ENCODE measurements around the gene CADM4. TPM values are rescaled to one million over a fixed set of nuclear protein-coding genes. Genes with fewer than 3 reads are reported as not detected.

CADM4 gene
- total and polyA plus RNA-seq, 10 of the 15 experiments (the other 5 are each of a cell fraction or from before 2014, with no cell fraction given) = 0.04 to 0.12 (median 0.08) TPM; not detected in 5

DNA sequence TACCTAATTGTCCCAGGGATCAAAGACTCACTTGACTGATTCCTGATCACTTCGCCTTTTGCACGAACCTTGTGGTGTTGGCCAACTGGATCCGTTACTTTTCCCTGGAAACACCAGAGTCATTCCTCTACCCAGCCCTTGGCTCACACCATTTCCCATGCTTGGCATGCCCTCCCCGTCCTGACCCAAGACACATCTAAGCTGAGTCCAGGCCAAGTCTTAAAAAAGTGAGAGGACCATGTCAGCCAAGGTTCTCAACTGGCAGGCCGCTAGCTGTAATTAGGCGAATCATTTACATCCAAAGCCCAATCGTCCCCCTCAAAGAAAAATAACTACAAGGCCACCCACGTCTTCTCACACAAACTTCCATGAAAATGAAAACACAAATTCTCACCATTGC, 18.8 kb upstream of the CADM4 start:
- ATAC-seq = no peak
- no peaks in the 10 kb centered on the region; the same call in 1 of the 3 replicates for H3K9me3 ChIP-seq (replicated peaks; ENCODE audit: control insufficient read depth, insufficient read depth, low read length)
- no peak overlapping the region for H2AFZ ChIP-seq (ENCODE audit: control insufficient read depth, low read depth, low read length)
- 56% methylated on average over 8 of the region's 8 CpGs for WGBS (ENCODE audit: insufficient coverage, insufficient replicate concordance, low lambda C conversion rate, missing lambda C conversion rate)
- no peak for FAIRE-seq
- H3K36me3 ChIP-seq (ENCODE audit: control insufficient read depth in 2 of 2, insufficient read depth in 2 of 2, low read length in 1 of 2) = no peaks in the 10 kb centered on the region
- no peaks in the 10 kb centered on the region for H3K79me2 ChIP-seq (ENCODE audit: control insufficient read depth, insufficient read depth, low read length)
- ChIA-PET SMC1A (ENCODE audit: uncharacterized antibody, unreplicated experiment) (interaction anchor here (1.1 to 1.3 kb wide), 2 partner anchors 9 to 10 kb away, joined by 3 to 4 read pairs; no protein-coding TSS in a partner anchor), CTCF (interaction anchor here (0.6 to 1.2 kb wide), 4 partner anchors 10 to 213 kb away, joined by 3 to 4 read pairs (median 4); no protein-coding TSS in a partner anchor), POLR2A (no interaction called here), RAD21 (ENCODE audit: unreplicated experiment) (interaction anchor here (0.6 kb wide), 1 partner anchor 213 kb away, joined by 3 read pairs; no protein-coding TSS in a partner anchor)
- H3K27ac ChIP-seq (ENCODE audit: control insufficient read depth, insufficient read depth) = no peak overlapping the region
- no peaks in the 10 kb centered on the region for H3K27me3 ChIP-seq (replicated peaks in 1 of 2; ENCODE audit: control insufficient read depth in 2 of 2, insufficient read depth in 2 of 2, low read length in 1 of 2)
- in situ Hi-C loops (cut with MboI) (no loop called here), intact Hi-C loops (cut with micrococcal nuclease; ENCODE audit: unreplicated experiment) (no loop called here)
- no peaks in the 10 kb centered on the region for H4K20me1 ChIP-seq (ENCODE audit: control insufficient read depth, insufficient read depth)
- no peaks in the 10 kb centered on the region for H3K4me1 ChIP-seq (ENCODE audit: control insufficient read depth, insufficient read depth, low read length)
- no peak overlapping the region for H3K4me3 ChIP-seq
- TF ChIP-seq STAT1 (conservative IDR thresholded peaks at IDR 0.05) (no peak), CHD2 (IDR thresholded peaks at IDR 0.05; ENCODE audit: borderline replicate concordance, low read depth, low read length) (no peak), MYC (IDR thresholded peaks at IDR 0.05; ENCODE audit: insufficient read depth, insufficient read length, insufficient replicate concordance, low read length, severe bottlenecking) (no peak), POLR2AphosphoS2 (IDR thresholded peaks at IDR 0.05; ENCODE audit: low read depth, low read length) (no peak), CHD4 (IDR thresholded peaks at IDR 0.05) (no peak), SMC3 (IDR thresholded peaks at IDR 0.05; ENCODE audit: borderline replicate concordance, low read length) (no peak), POU2F2 (IDR thresholded peaks at IDR 0.05; ENCODE audit: borderline replicate concordance, low read depth, low read length) (no peak), MYB (IDR thresholded peaks at IDR 0.05; ENCODE audit: borderline replicate concordance, low read depth, low read length) (no peak), TBL1XR1 (IDR thresholded peaks at IDR 0.05; ENCODE audit: low read depth, low read length) (no peak), FOS (IDR thresholded peaks at IDR 0.05; ENCODE audit: borderline replicate concordance, extremely low read depth, insufficient read length) (no peak), BCL11A (IDR thresholded peaks at IDR 0.05; ENCODE audit: low read depth, low read length) (no peak), FOXM1 (IDR thresholded peaks at IDR 0.05; ENCODE audit: low read depth, low read length) (no peak), SMAD5 (IDR thresholded peaks at IDR 0.05; ENCODE audit: low read depth) (no peak), ZNF274 (IDR thresholded peaks at IDR 0.05; ENCODE audit: insufficient read depth, insufficient read length) (no peak), BHLHE40 (IDR thresholded peaks at IDR 0.05; ENCODE audit: borderline replicate concordance in 1 of 2, low read depth in 2 of 2, low read length in 1 of 2) (no peak)
- TF ChIP-seq, protein P1, sequence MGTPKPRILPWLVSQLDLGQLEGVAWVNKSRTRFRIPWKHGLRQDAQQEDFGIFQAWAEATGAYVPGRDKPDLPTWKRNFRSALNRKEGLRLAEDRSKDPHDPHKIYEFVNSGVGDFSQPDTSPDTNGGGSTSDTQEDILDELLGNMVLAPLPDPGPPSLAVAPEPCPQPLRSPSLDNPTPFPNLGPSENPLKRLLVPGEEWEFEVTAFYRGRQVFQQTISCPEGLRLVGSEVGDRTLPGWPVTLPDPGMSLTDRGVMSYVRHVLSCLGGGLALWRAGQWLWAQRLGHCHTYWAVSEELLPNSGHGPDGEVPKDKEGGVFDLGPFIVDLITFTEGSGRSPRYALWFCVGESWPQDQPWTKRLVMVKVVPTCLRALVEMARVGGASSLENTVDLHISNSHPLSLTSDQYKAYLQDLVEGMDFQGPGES (IDR thresholded peaks at IDR 0.05) = no peak
- TF ChIP-seq, protein P2, sequence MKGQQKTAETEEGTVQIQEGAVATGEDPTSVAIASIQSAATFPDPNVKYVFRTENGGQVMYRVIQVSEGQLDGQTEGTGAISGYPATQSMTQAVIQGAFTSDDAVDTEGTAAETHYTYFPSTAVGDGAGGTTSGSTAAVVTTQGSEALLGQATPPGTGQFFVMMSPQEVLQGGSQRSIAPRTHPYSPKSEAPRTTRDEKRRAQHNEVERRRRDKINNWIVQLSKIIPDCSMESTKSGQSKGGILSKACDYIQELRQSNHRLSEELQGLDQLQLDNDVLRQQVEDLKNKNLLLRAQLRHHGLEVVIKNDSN (IDR thresholded peaks at IDR 0.05; ENCODE audit: borderline replicate concordance, extremely low read length, insufficient read depth, low read depth, low read length) = no peak
- DNase-seq (ENCODE audit: low read depth, low spot score) = no peak
- H3K4me2 ChIP-seq (ENCODE audit: control insufficient read depth, insufficient read depth) = no peak overlapping the region
- H3K9ac ChIP-seq (ENCODE audit: control insufficient read depth, insufficient read depth, low read length) = no peak overlapping the region
- BruUV-seq (replicated peaks) = no TSS peak
